COLO668 (cell line): ENCODE measurements around the gene TMEM229B.
"Not testable (repeated sequence)": the region's sequence is repeated elsewhere in the genome, so short reads cannot be mapped to it uniquely, and the experiment has no call there.

ENCODE experiments used
- DNase-seq: peaks from one replicate; lab custom pipeline; 2025; ENCODE audit not compliant: unreplicated experiment; lab: John Stamatoyannopoulos, UW

The TMEM229B gene

DNA sequence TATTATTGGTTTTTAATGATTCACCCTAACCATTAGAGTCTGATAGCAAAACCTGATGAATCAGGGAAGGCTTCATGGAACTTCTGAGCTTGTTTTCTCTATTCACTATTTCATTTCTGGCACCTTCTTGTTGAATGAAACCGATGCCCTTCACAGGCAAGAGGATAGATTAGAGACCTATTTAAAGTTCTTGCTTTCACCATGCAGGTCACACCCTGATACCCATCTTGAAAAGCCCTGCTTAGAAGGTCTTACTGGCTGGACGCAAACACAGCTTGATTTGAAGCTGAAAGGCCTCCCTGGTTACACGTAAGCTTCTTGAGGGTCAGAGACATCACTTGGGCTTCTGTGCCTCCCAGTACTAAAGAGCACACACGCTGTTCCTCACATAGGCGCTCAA is 29.2 kb downstream of the TMEM229B start:
- DNase-seq: no peak

DNA sequence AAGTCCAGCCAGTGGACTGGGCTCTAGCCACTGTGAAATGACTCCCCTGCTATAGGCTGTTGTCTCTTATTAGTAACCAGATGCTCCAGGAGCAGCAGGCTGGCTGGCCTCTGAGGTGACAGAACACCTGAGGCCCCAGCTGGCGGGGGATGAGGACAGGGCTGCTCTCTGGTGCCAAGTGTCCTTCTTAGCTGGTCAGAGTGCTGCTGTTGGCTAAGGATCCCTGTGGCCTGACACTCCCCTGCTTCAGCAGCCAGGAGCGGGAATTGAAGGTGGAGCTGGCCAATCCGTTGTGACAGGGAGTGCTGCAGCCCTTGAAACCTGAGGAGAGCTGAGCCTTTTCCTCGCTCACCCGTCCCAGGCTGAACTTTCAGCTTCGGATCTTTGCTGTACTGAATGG is 30.7 kb downstream of the TMEM229B start:
- peak; percentile 40 for DNase-seq

DNA sequence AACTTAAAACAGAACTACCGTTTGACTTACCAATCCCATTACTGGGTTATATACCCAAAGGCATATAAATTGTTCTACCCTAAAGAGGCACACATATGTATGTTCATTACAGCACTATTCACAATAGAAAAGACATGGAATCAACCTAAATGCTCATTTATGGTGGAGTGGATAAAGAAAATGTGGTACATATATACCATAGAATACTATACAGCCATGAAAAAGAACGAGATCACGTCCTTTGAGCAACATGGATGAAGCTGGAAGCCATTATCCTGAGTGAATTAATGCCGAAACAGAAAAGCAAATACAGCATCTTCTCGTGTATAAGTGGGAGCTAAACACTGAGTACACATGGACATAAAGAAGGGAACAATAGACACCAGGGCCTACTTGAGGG is 31.8 kb downstream of the TMEM229B start:
- no peak for DNase-seq

DNA sequence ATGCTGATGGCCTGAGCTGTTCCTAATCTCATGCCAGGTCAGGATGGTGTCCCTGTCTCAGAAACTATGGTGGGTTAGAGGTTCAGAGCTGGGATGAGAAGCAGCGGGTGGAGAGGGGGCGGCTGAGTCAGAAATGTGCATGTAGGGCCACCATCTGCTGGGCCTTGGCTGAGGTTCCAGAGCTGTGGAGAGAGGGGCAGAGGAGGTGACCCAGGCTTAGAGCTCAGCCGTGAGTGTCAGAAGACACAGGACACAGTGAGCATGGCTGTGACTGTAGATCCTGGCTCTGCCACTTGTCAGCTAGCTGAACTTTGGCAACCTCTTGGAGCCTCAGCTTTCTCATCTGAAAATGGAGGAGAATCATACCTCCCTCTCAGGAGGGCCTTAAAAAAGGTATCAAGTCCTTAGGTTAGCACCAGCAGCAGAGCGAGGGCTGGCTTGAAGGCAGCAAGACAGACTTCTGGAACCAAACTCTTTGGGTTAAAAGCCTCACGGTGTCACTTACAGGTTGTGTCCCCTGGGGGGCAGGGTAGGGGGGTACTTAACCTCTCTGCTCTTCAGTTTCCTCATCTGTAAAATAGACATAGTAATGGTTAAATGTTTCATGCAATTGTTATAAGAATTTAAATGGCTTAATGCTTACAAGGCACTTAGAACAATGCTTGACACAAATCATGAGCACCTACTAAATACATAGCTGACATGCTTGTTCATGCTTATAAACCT is 34.8 kb downstream of the TMEM229B start:
- DNase-seq: no peak

DNA sequence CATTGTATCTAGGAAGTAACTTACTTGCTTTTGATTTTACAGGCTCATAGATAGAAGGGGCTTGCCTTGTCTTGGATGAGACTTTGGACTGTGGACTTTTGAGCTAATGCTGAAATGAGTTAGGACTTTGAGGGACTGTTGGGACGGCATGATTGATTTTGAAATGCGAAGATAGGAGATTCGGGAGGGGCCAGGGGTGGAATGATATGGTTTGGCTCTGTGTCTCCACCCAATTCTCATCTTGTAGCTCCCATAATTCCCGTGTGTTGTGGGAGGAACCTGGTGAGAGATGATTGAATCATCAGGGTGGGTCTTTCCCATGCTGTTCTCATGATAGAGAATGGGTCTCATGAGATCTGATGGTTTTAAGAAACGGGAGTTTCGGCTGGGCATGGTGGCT is 36.9 kb downstream of the TMEM229B start:
- not testable (repeated sequence) for DNase-seq

DNA sequence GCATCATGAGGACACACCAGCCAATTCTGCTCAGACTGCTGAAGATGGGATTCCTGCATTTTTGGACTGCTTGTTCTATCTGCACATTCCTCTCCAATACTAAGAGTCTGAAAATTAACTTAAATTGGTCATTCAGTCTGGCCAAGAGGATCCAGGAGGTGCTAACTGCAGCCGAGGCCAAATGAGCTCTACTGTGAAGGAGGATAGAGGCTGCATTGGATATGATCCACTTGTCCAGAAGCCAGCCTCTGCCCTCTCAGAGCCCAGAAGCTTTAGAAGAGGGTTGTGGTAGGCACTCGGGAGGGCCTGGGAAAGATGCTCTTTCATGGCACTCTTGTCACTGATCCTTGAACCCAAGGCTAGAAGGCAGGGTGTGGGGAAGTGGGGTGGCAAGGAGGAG is 39.4 kb downstream of the TMEM229B start:
- DNase-seq: no peak

DNA sequence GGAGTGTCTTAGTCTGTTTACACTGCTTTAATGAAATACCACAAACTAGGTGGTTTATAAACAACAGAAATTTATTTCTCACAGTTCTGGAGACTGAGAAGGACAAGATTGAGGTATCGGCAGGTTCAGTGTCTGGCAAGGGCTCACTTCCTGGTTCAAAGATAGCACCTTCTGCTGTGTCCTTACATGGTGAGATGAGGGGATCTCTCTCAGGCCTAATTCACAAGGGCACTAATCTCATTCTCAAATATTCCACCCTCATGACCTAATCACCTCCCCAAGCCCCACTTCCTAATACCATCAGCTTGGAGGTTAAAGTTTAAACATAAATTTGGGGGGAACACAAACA is 41.5 kb downstream of the TMEM229B start:
- DNase-seq: no peak

DNA sequence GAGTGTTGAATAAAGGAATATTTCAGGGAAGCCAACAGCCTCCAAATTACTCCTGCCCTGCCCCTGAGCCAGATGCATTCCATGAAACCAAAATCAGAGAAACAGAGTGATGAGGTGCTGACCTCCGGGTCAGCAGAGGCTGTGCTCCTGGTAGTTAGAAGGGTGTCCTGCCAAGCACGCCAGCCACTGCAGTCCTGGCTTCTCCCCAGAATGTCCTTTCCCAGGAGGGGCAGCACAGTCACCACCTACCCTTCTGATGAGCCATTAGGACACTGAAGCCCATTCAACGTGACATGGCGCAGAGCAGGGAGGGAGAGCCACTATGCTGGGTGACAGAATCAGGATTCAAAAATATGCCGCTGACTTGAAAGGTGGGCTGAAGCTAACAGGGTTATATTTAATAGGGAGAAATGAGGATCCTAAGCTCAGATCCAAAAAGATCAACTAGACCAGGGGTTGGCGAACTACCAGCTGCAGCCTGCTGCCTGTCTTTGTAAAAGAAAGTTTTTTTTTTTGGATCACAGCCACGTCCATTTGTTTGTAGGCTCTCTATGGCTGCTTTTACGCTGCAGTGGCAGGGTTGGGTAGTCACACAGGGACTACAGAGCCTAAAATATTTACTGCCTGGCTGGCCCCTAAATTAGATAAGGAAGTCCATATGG is 42.0 kb downstream of the TMEM229B start:
- DNase-seq: no peak

DNA sequence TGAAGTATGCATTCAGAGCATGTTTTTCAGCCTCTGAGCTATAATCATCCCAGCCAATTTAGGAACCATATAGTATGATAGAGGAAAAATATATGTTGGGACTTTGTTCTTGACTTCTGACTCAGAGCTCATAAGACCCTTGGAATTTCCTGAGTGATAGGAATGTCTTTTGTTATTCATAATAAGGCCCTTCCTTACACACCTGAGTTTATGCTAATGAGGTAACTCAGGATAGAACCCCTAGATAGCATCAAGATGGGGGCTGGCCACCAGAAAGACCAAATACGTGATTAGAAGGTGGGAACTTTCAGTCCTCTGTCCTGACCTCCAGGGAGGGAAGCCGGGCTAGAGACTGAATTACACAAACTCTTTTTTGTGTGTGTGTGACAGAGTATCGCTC is 44.1 kb downstream of the TMEM229B start:
- DNase-seq: no peak

DNA sequence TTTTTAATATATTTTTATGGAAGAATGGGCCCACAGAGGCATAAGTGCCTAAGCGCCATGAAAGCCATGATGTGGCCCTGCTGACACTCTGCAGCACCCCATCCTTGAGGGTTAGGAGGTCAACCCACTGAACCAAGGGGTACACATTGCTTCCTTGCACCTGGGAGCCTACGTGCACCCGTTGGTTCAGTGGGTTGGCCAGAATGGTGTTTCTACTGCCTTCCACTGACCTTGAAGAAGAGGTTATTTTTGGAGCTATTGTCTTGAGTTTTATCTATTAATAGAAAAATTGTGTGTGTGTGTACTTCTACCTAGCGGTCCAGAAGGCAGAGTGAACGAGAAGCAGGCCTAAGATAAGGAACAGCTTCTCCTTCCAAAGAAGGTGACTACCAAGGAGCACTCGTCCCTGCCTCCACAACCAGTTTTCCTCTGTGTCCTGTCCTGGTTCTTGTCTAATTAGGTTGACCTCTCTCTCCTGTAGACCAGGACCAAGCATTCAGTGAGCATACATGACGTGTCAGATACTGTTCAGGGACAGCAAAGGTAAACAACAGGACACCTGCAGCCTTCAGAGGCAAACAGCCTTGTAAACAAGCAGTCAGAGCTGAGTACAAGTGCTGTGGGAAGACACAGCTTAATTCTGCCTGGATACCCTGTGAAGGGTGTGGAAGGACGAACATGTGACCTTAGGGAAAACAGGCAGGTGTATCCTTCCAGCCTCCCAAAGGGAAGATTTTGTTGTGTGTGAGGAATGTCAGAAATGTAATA is 46.2 kb downstream of the TMEM229B start:
- peak; percentile 78 for DNase-seq

DNA sequence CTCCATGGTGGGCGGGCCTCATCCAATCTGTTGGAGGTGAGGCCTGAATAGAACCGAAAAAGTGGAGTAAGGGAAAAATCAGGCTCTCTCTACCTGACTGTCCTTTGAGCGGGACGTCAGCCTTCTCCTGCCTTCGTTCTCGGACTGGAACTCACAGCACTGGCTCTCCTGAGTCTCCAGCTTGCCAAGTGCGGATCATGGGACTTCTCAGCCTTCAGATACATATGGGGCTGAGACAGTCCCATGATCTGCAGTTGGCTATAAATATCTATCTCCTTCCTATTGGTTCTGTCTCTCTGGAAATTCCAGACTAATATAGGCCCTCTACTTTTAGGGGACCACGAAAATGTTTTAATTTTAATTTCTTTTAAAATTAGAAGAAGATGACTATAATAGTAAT is 46.8 kb downstream of the TMEM229B start:
- DNase-seq: no peak

DNA sequence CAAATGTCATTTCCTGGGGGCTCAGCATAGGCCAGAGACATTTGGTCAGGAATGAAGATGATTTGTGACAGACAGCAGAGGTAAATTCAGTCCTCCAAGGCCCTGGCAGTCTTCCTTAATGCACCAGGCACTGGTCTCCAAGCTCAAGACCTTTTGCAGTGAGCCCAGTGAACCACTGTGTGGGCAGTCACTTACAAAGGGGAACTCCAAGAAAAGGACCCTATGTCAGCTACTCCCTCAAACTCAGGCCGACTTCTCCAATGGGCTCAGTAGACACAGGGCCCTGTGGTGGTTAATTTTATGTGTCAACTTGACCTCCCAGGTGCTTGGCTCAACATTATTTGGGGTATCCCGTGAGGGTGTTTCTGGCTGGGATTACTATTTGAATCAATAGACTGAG is 47.3 kb downstream of the TMEM229B start:
- no peak for DNase-seq

DNA sequence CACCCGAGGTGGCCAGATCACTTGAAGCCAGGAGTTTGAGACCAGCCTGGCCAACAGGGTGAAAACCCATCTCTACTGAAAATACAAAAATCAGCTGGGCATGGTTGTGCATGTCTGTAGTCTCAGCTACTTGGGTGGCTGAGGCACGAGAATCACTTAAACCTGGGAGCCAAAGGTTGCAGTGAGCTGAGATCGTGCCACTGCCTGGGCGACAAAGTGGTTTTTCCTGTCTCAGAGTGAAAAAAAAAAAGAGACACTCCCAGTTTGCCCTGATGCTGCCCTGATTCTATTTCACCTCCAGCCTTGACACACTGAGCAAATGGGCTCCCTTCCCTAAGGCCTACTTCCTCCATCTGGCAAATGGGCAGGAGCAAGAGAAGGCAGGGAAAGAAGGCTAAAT is 48.0 kb downstream of the TMEM229B start:
- peak; percentile 61 for DNase-seq

DNA sequence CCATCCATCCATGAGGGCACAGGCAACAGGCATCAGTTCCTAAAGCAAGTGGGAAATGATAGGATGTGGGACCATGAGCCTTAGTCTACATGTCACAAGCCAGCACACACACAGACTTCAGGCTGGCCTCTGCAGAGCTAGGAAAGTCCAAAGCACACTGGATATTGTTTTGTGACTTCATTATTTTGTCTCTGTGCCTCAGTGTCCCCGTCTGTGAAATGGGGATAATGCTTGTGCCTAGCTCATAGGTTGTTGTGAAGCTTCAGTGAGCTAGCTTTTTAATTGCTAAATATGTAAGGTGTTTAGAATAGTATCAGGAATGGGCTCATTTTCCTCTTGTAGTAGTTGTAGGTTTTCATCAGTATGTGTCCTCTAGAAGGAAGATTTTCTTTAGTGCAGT is 49.6 kb downstream of the TMEM229B start:
- DNase-seq: no peak

DNA sequence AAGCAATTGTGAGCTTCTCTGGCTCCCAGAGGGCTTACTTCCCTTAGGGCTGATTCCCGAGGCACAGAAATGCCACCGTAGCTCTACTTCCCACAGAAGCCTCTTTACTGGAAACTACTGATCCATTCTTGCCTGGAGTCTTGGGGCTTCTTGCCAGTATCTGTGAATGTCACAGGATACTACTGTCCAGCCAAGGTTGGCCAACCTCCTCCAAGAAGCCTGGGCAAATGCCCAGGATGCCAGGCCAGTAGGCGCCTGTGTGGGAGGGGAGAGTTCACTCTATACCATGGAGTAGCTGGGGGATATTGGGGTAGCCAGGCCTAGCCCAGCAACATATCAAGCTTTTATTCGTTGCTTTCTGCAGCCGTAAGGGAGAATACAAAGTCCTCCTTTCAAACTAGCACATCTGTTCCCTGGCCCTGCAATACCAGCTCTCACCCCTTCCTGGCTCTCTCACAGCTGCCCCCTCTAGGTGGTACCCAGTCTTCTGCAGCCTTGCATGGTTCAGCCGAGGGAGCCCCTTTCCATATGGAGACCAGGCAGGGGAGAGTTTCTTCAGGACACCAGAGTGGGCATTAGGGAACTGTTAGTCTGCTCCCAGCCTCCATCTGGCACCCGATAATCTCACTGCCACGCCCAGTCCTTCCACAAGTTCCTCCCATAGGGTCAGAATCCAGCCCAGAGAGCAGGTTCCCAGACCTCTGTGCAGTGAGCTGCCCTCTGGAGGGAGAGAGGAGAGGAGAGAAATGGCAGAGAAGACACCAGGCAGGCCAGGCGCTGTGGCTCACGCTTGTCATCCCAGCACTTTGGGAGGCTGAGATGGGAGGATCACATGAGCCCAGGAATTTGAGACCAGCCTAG is 52.3 kb downstream of the TMEM229B start:
- no peak for DNase-seq

DNA sequence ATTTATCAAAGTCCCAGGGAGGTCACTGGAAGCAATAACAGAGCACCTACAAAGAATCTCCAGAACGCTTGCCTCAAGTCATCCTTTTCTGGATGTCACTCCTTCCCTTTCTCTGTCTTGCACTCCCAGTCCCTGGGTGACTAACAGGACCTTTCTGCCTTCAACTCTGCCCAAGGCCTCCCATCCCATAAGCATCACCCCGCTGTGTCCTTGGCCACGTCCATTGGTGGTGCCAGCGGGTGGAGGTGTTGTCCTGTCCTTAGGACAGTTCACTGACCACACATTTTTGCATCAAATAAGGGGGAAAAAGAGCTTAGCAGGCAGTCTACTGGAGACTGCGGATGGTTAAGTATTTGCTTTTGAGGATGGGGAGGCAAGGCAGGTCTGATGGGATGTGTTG is 52.9 kb downstream of the TMEM229B start:
- DNase-seq: no peak

DNA sequence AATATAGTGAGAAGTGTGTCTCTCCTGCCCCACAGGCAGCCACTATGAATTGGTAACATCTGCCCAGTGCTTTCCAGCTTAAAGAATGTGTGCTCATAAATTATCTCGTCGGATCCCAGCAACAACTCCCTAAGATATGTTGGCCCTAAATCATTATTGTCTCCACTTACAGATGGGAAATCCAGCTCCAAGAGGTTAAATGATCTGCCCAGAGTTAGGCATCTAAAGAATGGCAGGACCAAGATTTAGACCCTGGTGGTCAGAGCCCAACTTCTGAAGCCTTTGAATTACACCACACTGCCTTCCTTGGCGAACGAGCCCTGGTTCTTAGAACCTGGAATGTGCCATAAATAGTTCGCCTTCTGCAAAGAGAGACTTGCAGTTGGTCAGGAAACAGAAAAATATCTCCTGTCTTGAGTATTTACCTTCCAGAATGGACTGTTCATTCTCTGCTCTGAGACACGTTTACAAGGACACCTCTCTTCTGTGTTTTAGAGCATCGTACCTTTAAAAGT is 56.4 kb downstream of the TMEM229B start:
- DNase-seq: no peak

DNA sequence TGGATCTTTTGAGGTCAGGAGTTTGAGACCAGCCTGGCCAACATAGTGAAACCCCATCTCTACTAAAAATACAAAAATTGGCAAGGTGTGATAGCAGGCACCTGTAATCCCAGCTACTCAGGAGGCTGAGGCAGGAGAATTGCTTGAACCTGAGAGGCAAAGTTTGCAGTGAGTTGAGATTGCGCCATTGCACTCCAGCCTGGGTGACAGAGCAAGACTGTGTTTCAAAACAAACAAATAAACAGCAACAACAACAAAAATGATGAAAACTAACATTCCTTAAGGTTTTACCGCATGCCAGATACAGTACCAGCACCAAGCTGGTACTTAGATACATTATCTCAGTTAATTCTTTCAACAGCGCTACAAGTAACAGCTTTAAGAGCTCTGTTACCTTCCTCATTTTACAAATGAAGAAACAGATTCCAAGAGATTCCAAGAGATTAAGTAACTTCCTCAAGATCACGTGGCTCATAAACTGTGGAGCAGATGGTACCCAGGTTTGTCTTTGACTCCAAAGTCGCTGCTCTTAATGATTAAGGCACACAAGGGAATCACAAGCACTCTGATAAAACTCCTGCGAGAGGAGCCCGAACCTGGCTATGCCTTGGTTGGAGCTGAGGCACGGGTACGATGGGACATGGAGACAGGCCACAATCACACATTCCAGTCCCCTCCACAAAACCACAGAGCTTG is 58.9 kb downstream of the TMEM229B start:
- DNase-seq: no peak

DNA sequence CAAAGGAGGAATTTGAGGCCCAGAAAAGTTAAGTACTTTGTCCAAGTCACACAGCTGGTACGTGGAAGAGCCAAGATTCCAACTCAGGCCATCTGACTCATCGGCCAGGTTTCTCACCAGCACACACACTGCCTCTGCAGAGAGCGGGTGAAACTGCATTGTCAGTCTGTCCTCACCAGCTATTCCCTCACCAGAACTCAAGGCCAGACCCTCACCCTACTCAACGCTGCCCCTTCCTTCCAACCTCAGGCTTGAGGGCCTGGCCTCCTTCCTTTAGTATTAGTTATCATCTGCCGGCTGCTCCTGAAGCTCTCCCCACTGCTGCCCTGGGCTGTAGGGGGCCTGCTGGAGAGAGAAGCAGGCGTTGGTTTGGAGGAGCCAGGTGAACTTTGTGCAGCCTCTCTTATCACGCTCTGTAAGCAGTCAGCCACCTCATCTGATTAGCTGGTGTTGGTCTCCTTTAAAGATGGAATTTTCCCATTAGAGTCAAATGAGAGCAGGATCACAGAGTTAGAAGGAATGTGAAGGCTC is 60.0 kb downstream of the TMEM229B start:
- no peak for DNase-seq

DNA sequence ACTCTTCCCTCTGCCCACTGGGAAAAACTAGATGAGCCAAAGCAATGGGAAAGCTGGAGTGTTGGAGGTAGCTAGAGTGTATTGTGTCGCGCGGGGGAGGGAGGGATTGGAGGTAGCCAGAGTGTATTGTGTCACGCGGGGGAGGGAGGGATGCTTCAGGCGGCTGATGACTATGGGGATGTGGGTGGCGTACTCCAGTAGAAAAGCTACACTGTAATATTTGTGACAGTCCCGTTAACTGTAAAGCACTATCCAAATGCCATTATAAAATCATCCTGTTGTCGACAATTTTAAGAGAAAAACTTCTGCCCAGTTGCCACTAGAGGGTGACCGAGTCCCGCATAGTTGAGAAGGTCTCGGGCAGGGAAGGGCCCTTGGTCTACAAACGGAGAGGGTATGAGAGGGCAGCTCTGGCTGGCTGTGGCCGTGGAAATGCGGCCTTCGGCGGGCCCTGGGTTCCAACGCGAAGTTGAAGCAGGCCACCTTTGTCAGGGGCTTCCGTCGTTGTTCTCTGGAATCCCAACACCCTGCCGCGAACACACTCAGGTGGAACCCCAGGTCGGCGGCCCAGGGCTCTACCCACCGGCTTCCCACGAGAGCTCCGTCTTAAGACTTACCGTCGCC is 61.4 kb downstream of the TMEM229B start:
- DNase-seq: peak; percentile 87
